SKM-1 (cell line): ENCODE data around the gene SELE.
"Not testable (repeated sequence)": the region's sequence is repeated elsewhere in the genome, so short reads cannot be mapped to it uniquely, and the experiment has no call there.

Source experiments
- DNase-seq: peaks from one replicate; lab custom pipeline; 2025; ENCODE audit not compliant: unreplicated experiment; lab: John Stamatoyannopoulos, UW

The SELE gene

GRCh38 chr1:169689395-169689794, 44.5 kb downstream of the SELE start:
- DNase-seq: no peak

DNA sequence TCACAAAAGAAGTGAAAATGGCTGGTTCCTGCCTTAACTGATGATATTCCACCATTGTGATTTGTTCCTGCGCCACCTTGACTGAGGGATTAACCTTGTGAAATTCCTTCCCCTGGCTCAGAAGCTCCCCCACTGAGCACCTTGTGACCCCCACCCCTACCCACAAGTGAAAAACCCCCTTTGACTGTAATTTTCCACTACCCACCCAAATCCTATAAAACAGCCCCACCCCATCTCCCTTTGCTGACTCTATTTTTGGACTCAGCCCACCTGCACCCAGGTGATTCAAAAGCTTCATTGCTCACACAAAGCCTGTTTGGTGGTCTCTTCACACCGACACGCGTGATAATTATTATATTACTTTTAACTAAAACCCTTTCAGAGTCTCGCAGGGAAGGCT, 45.5 kb downstream of the SELE start:
- DNase-seq: not testable (repeated sequence)

DNA sequence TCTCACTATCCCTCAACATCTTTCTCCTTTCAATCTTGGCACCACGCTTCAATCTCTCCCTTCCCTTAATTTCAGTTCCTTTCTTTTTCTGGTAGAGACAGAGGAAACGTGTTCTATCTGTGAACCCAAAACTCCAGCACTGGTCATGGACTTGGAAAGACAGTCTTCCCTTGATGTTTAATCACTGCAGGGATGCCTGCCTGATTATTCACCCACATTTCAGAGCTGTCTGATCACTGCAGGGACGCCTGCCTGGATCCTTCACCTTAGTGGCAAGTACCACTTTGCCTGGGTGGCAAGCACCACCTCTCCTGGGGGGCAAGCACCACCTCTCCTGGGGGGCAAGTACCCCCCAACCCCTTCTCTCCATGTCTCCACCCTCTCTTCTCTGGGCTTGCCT, 50.2 kb downstream of the SELE start:
- no peak for DNase-seq

DNA sequence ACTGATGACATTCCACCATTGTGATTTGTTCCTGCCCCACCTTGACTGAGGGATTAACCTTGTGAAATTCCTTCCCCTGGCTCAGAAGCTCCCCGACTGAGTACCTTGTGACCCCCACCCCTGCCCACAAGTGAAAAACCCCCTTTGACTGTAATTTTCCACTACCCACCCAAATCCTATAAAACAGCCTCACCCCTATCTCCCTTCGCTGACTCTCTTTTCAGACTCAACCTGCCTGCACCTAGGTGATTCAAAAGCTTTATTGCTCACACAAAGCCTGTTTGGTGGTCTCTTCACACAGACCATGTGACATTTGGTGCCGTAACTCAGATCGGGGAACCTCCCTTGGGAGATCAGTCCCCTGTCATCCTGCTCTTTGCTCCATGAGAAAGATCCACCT, 50.7 kb downstream of the SELE start:
- not testable (repeated sequence) for DNase-seq

DNA sequence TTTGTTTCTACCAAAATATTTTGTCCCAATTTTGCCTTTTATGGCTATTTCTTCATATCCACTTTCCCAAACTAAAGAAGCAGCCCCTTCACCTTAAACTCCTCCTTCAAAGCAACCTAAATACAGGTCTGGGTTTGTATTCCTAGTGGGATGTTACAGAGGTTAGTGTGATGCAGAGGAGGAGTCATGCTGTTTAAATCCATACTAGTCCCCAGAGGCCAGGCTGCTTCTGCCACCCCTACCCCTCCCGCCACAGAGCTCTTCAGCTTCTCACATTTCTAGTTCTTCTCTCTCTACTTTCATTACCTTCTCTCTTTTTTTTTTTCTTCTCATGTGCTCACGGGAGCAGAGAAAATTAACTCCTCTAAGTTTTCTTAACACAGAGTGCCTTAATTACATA, 51.8 kb downstream of the SELE start:
- DNase-seq: no peak

DNA sequence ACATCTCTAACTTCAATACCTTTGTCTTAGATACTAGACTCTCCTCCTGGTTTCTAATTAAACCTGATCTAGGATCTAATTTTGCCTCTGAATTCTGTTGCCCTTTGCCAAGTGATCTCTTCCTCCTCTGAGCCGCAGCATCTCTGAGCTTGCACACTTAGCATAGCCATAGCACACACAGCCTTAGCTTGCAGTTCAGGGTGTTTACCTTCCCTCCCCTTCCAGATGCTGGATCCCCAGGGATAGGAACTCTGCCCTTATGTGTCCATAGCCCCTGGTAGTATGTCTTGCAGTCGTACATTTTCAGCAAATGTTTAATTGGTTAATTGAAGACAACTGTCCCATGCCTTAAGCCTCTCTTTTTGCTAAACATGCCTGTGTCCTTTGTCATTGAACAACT, 52.7 kb downstream of the SELE start:
- DNase-seq: no peak

DNA sequence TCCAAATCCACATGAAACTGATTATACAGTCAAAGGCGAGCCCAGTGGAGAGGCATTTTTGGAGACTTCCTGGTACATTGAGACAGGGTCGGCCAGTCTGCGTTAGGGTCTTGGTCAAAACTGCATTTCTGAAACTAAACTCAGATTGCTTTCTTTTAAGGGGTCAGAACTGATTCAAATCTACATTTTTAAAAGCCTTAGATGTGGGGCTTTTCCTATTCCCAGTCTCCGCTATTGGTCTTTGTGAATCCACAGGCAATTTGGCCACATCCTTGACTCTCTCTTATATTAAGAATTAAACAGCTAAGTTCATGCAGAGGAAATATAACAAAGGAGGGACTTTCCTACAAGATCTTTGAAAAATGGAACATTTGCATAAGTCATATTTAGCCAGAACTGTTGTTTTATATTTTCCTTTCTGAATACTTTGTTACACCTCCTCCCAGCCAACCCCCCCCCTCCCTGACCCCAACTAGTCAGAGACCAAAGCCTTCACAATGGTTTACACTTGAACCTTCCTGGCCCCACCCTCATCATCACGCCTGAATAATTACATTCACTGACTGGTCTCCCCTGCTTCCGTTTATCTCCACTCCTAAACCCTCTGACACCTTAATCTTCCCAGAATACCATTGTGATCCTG, 53.4 kb downstream of the SELE start:
- DNase-seq: no peak

- no peak for DNase-seq
Observed at GRCh38 chr1:169679692-169680091, 54.2 kb downstream of the SELE start.

GRCh38 chr1:169676001-169676400, 57.9 kb downstream of the SELE start:
- no peak for DNase-seq
